ENCODE measurements around the gene ST3GAL5. TPM values are rescaled to one million over a fixed set of nuclear protein-coding genes. Genes with fewer than 3 reads are reported as not detected.

Gene ST3GAL5
- total and polyA plus RNA-seq, 2 donors (not counting 1 experiment from before 2014, with no cell fraction given), result 42.6 to 94.3 TPM

GRCh38 chr2:85872536-85873161 is 16.1 kb downstream of the ST3GAL5 start:
- no peaks in the 10 kb centered on the region for H3K9me3 Mint-ChIP-seq (ENCODE audit: insufficient read depth)
- ChIA-PET CTCF (interaction anchor here (1.7 to 3.3 kb wide), 2 partner anchors 14 to 45 kb away, joined by 8 read pairs; no protein-coding TSS in a partner anchor), POLR2A (no interaction called here)
- Histone ChIP-seq H3K4me2 (replicated peaks; ENCODE audit: low read depth, low read length, poor library complexity, severe bottlenecking) (no peak overlapping the region), H3K9ac (ENCODE audit: low read length) (no peak overlapping the region), H4K20me1 (ENCODE audit: control insufficient read depth, insufficient read depth, low read length, poor library complexity, severe bottlenecking) (peaks cover 39% of the 10 kb centered on the region), H3K27me3 (replicated peaks in 1 of 4; ENCODE audit: control extremely low read depth in 1 of 4, control insufficient read depth in 3 of 4, insufficient read depth in 4 of 4, low read length in 3 of 4) (no peaks in the 10 kb centered on the region), H2AFZ (ENCODE audit: insufficient read depth, low read depth, low read length, poor library complexity, severe bottlenecking) (no peak overlapping the region), H3K27ac (ENCODE audit: low read length in 2 of 2) (no peak overlapping the region), H3K79me2 (ENCODE audit: control insufficient read depth, insufficient read depth, low read length) (peaks cover 97% of the 10 kb centered on the region), H3K36me3 (replicated peaks in 1 of 2; ENCODE audit: control extremely low read depth in 1 of 2, control insufficient read depth in 1 of 2, extremely low read depth in 1 of 2, insufficient read depth in 2 of 2, low read length in 1 of 2) (peaks cover 2 to 31% of the 10 kb centered on the region in 2 experiments), H3K9me3 (ENCODE audit: control extremely low read depth in 1 of 3, control insufficient read depth in 2 of 3, insufficient read depth in 1 of 3, low read length in 2 of 3) (no peaks in the 10 kb centered on the region), H3K4me3 (ENCODE audit: control extremely low read depth in 1 of 5, extremely low read depth in 1 of 5, insufficient read depth in 1 of 5, low read depth in 2 of 5, low read length in 4 of 5) (no peak overlapping the region), H3K4me1 (ENCODE audit: control insufficient read depth in 2 of 2, insufficient read depth in 2 of 2, low read length in 2 of 2) (peaks cover 9 to 14% of the 10 kb centered on the region in 2 donors)
- TF ChIP-seq EZH2 (IDR thresholded peaks at IDR 0.05; ENCODE audit: borderline replicate concordance, insufficient read depth, low read depth, low read length, poor library complexity, severe bottlenecking) (no peak), CTCF (IDR thresholded peaks at IDR 0.05) (no peak)
- H3K4me3 Mint-ChIP-seq, result no peak overlapping the region
- no peaks in the 10 kb centered on the region for H3K27me3 Mint-ChIP-seq
- H3K4me1 Mint-ChIP-seq, result peaks cover 60% of the 10 kb centered on the region
- no peak for DNase-seq
- ATAC-seq (ENCODE audit: low read depth), result no peak
- 94% methylated on average over 12 of the region's 16 CpGs for WGBS (ENCODE audit: insufficient coverage)
- H3K27ac Mint-ChIP-seq, result peak overlapping the region; percentile 18
- intact Hi-C loops (cut with micrococcal nuclease), result no loop called here

GRCh38 chr2:85871494-85872164 is 17.2 kb downstream of the ST3GAL5 start:
- Histone ChIP-seq H3K9ac (ENCODE audit: low read length) (no peak overlapping the region), H3K4me3 (ENCODE audit: control extremely low read depth in 1 of 5, extremely low read depth in 1 of 5, insufficient read depth in 1 of 5, low read depth in 2 of 5, low read length in 4 of 5) (no peak overlapping the region), H4K20me1 (ENCODE audit: control insufficient read depth, insufficient read depth, low read length, poor library complexity, severe bottlenecking) (peaks cover 39% of the 10 kb centered on the region), H3K36me3 (replicated peaks in 1 of 2; ENCODE audit: control extremely low read depth in 1 of 2, control insufficient read depth in 1 of 2, extremely low read depth in 1 of 2, insufficient read depth in 2 of 2, low read length in 1 of 2) (peaks cover 1 to 26% of the 10 kb centered on the region in 2 experiments), H2AFZ (ENCODE audit: insufficient read depth, low read depth, low read length, poor library complexity, severe bottlenecking) (no peak overlapping the region), H3K4me1 (ENCODE audit: control insufficient read depth in 2 of 2, insufficient read depth in 2 of 2, low read length in 2 of 2) (peaks cover 9 to 12% of the 10 kb centered on the region in 2 donors), H3K79me2 (ENCODE audit: control insufficient read depth, insufficient read depth, low read length) (peaks cover 97% of the 10 kb centered on the region), H3K27me3 (replicated peaks in 1 of 4; ENCODE audit: control extremely low read depth in 1 of 4, control insufficient read depth in 3 of 4, insufficient read depth in 4 of 4, low read length in 3 of 4) (no peaks in the 10 kb centered on the region), H3K4me2 (replicated peaks; ENCODE audit: low read depth, low read length, poor library complexity, severe bottlenecking) (no peak overlapping the region), H3K27ac (ENCODE audit: low read length in 2 of 2) (no peak overlapping the region), H3K9me3 (ENCODE audit: control extremely low read depth in 1 of 3, control insufficient read depth in 2 of 3, insufficient read depth in 1 of 3, low read length in 2 of 3) (no peaks in the 10 kb centered on the region)
- peaks cover 59% of the 10 kb centered on the region for H3K4me1 Mint-ChIP-seq
- TF ChIP-seq CTCF (IDR thresholded peaks at IDR 0.05), result no peak
- TF ChIP-seq EZH2 (IDR thresholded peaks at IDR 0.05; ENCODE audit: borderline replicate concordance, insufficient read depth, low read depth, low read length, poor library complexity, severe bottlenecking), result no peak
- WGBS (ENCODE audit: insufficient coverage), result 100% methylated on average over 5 of the region's 6 CpGs
- no peaks in the 10 kb centered on the region for H3K27me3 Mint-ChIP-seq
- DNase-seq (no peak), ATAC-seq (ENCODE audit: low read depth) (no peak)
- H3K9me3 Mint-ChIP-seq (ENCODE audit: insufficient read depth), result no peaks in the 10 kb centered on the region
- no peak overlapping the region for H3K27ac Mint-ChIP-seq
- POLR2A ChIA-PET, result no interaction called here
- CTCF ChIA-PET, result no interaction called here
- intact Hi-C loops (cut with micrococcal nuclease), result no loop called here
- no peak overlapping the region for H3K4me3 Mint-ChIP-seq

Data from B cell (primary cell).